ENCODE results near the gene CDC42SE2. TPM values are rescaled to one million over a fixed set of nuclear protein-coding genes. Genes with fewer than 3 reads are reported as not detected.

Gene CDC42SE2
- total RNA-seq, 6 donors from 2014 or later, result 13.6 to 92.1 (median 36.5) TPM

DNA sequence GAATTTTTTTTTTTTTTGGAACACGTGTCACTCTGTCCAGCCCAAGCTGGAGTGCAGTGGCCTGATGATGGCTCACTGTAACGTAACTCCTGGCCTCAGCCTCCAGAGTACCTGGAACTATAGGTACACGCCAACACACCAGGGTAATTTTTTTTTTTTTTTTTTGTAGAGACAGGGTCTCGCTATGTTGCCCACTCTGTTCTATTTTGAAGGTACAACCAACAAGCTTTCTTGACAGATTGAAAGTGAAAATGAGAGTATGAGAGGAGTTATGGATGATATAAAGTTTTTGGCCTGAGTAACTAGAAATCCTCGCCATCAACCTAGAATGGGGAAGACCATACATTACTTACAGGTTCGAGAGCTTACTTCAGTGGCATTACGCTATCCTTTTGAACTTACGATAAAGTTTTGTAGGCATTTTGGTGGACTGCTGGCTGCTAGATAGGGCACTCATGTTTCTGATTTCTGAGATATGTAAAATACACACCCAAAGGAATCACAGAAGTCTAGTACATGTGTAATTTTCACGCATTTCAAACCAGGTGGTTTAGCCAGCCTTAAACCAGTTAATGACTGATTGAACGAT is 806 bp upstream of the CDC42SE2 start:
- ATAC-seq (ENCODE audit: low FRiP score in 2 of 2), result no peak
- peak overlapping the region; percentile 90 to 98 (median 93) for H3K27ac ChIP-seq

DNA sequence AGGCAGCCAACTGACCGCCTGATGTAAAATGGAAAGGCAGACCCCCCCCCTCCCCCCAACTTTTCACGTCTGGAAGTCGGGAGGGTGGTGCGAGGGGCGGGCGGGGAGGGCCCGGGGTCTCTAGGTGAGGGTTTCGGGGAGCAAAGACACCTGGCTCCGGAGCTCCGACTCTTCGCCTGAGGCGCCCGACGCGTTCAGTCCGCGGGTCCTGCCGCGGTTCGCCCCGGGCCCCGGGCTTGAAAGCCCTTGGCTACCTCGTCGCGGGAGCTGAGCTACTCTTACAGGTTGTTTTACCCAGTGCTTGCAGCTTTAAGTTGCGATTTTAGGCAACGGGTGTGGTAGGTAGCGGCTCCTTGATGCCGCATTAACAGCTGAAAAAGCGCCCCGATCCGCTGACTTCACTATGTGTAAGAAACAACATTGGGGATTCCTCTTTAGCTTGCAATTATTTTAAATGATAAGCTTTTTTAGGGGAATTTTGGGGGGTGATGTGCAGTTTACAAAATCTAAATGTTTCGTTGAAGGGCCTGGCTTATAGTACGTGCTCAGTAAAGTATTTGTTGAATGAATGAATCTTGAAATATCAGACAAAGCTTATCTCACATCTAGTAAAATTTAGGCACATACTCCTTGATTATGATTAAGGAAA is 722 bp downstream of the CDC42SE2 start:
- H3K4me1 ChIP-seq, result peaks cover 16 to 42% (median 29%) of the 10 kb centered on the region in 4 donors
- H3K27me3 ChIP-seq, result no peaks in the 10 kb centered on the region
- peak; percentile 39 to 44 for ATAC-seq (ENCODE audit: low FRiP score in 2 of 2)
- H3K9me3 ChIP-seq, result no peaks in the 10 kb centered on the region
- WGBS, 2 donors, result 0% methylated on average over 20 to 31 of the region's 34 CpGs
- H3K36me3 ChIP-seq, result no peaks in the 10 kb centered on the region
- H3K27ac ChIP-seq, result peak overlapping the region; percentile 90 to 98 (median 93)
- H3K4me3 ChIP-seq, result peak overlapping the region; percentile 64 to 99 (median 80)
- TF ChIP-seq, protein P1, sequence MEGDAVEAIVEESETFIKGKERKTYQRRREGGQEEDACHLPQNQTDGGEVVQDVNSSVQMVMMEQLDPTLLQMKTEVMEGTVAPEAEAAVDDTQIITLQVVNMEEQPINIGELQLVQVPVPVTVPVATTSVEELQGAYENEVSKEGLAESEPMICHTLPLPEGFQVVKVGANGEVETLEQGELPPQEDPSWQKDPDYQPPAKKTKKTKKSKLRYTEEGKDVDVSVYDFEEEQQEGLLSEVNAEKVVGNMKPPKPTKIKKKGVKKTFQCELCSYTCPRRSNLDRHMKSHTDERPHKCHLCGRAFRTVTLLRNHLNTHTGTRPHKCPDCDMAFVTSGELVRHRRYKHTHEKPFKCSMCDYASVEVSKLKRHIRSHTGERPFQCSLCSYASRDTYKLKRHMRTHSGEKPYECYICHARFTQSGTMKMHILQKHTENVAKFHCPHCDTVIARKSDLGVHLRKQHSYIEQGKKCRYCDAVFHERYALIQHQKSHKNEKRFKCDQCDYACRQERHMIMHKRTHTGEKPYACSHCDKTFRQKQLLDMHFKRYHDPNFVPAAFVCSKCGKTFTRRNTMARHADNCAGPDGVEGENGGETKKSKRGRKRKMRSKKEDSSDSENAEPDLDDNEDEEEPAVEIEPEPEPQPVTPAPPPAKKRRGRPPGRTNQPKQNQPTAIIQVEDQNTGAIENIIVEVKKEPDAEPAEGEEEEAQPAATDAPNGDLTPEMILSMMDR (IDR thresholded peaks at IDR 0.05), result no peak
- TF ChIP-seq EP300 (IDR thresholded peaks at IDR 0.05) (no peak), POLR2AphosphoS5 (IDR thresholded peaks at IDR 0.05) (no peak), POLR2A (IDR thresholded peaks at IDR 0.05) (no peak)
- peak; percentile 54 to 90 for DNase-seq

More for the DNA sequence above, 806 bp upstream of the CDC42SE2 start:
- Histone ChIP-seq H3K4me3 (peak overlapping the region; percentile 64 to 99 (median 80)), H3K4me1 (peaks cover 10 to 30% (median 24%) of the 10 kb centered on the region in 4 donors), H3K27me3 (no peaks in the 10 kb centered on the region), H3K9me3 (no peaks in the 10 kb centered on the region), H3K36me3 (no peaks in the 10 kb centered on the region)
- DNase-seq, result no peak
- TF ChIP-seq EP300 (IDR thresholded peaks at IDR 0.05) (no peak), POLR2A (IDR thresholded peaks at IDR 0.05) (no peak), POLR2AphosphoS5 (IDR thresholded peaks at IDR 0.05) (no peak)
- TF ChIP-seq, protein P1 (IDR thresholded peaks at IDR 0.05), result no peak
- 16 to 27% methylated on average over 10 of the region's 10 CpGs for WGBS, 2 donors

DNA sequence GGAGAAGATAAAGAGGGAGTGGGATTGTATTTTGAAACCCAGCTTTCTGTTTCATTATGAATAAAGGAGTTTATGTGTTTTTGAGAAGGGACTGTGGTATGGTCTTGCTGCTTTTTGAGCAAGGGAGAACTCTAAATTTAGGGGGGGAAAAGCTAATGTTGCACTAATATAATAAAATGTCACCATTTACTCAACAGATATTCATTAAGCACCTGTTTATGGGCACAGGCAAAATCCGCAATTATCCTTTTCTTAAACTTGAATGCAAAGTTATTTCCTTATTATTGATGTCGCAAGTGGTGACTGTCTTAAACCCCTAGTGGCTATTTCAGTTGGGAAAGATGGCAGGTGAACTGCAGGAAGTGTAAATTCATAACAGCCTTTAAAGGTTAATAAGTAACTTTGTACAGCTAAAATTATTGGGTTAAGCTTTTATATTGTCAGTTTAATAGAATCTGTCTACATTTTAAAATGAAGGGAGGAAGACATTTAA is 1.5 kb downstream of the CDC42SE2 start:
- DNase-seq, result no peak
- no peak for ATAC-seq (ENCODE audit: low FRiP score in 2 of 2)
- H3K4me3 ChIP-seq, result peak overlapping the region in 3 of 4 donors; percentile 64 to 99 (median 82)

DNA sequence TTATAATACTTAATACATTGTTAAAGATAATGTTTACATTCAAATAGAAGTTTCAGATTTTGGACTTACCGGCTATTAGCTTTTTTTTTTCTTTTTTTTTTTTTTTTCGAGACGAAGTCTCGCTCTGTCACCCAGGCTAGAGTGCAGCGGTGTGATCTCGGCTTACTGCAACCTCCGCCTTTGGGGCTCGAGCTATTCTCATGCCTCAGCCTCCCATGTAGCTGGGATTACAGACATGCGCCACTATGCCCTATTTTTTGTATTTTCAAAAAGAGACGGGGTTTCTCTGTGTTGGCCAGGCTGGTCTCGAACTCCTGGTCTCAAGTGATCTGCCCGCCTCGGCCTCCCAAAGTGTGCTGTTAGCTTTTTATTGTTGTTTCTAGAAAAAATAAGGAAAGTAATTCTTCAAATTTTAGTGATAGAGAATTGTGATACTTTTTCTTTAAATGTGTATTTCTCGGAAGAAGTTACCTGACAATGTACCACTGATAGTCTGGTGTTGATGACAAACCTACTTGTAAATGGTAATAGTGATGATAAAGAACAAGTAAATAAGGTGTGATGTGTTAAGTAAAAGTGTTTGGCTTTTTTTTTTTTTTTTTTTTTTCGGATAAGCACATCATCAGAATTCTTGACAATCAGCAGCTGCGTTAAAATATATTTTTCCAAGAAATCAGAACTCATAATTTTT is 2.7 kb downstream of the CDC42SE2 start:
- peak overlapping the region in 2 of 4 donors; percentile 64 to 99 for H3K4me3 ChIP-seq
- peaks cover 16 to 38% (median 31%) of the 10 kb centered on the region in 4 donors for H3K4me1 ChIP-seq
- no peak for DNase-seq
- H3K9me3 ChIP-seq, result no peaks in the 10 kb centered on the region
- H3K27ac ChIP-seq, result peak overlapping the region in 1 of 4 donors; percentile 98
- H3K27me3 ChIP-seq, result no peaks in the 10 kb centered on the region
- no peak for ATAC-seq (ENCODE audit: low FRiP score in 2 of 2)
- H3K36me3 ChIP-seq, result no peaks in the 10 kb centered on the region
- TF ChIP-seq EP300 (IDR thresholded peaks at IDR 0.05) (no peak), POLR2AphosphoS5 (IDR thresholded peaks at IDR 0.05) (no peak), POLR2A (IDR thresholded peaks at IDR 0.05) (no peak)
- TF ChIP-seq, protein P1 (IDR thresholded peaks at IDR 0.05), result no peak
- 77 to 82% methylated on average over 16 of the region's 16 CpGs for WGBS, 2 donors

More for the DNA sequence above, 1.5 kb downstream of the CDC42SE2 start:
- Histone ChIP-seq H3K9me3 (no peaks in the 10 kb centered on the region), H3K27me3 (no peaks in the 10 kb centered on the region), H3K27ac (peak overlapping the region; percentile 90 to 98 (median 93)), H3K36me3 (no peaks in the 10 kb centered on the region), H3K4me1 (peaks cover 16 to 42% (median 31%) of the 10 kb centered on the region in 4 donors)
- WGBS, 2 donors, result 7 to 11% methylated on average over 2 of the region's 2 CpGs
- no peak for TF ChIP-seq POLR2AphosphoS5 (IDR thresholded peaks at IDR 0.05)
- TF ChIP-seq, protein P1 (IDR thresholded peaks at IDR 0.05), result peak in 5 of 6 experiments; percentile 27 to 53 (median 39)
